Heart right ventricle (tissue), 16 donors: Measurements from ENCODE around the gene RPL10A. TPM values are rescaled to one million over a fixed set of nuclear protein-coding genes. Genes with fewer than 3 reads are reported as not detected.
"Not testable (repeated sequence)": the region's sequence is repeated elsewhere in the genome, so short reads cannot be mapped to it uniquely, and the experiment has no call there.

ENCODE experiments used
- ATAC-seq, 8 donors: fragments of 200-7000 bp; cut with Tn5 transposase; one replicate each; pipeline ENCODE4 v1.9.1; 2020; ENCODE audit warnings: mild to moderate bottlenecking in 8 of 8, moderate library complexity in 8 of 8, moderate number of reproducible peaks in 1 of 8
- DNase-seq, 2 donors: peaks; one replicate each; pipeline ENCODE4 v3.0.0-alpha.2; 2020
- H3K27ac ChIP-seq, 10 donors: fragments of 200-600 bp; sonication (generic) in 2 of 10; one replicate each; pipeline versions ENCODE4 v1.5.0 to v1.8.0; 2020 to 2022; ENCODE audit warnings: mild to moderate bottlenecking in 3 of 10
- H3K27me3 ChIP-seq, 7 donors: fragments of 200-600 bp; one replicate each; pipeline ENCODE4 v1.8.0; 2021 to 2022; ENCODE audit warnings: mild to moderate bottlenecking in 2 of 7
- H3K36me3 ChIP-seq, 9 donors: fragments of 200-600 bp; sonication (generic) in 1 of 9; one replicate each; pipeline versions ENCODE4 v1.5.0 to v1.8.0; 2020 to 2022; ENCODE audit warnings: mild to moderate bottlenecking in 2 of 9
- H3K4me1 ChIP-seq, 9 donors: fragments of 200-600 bp; sonication (generic) in 1 of 9; one replicate each; pipeline versions ENCODE4 v1.5.0 to v1.8.0; 2020 to 2022; ENCODE audit warnings: mild to moderate bottlenecking in 4 of 9
- H3K4me3 ChIP-seq, 10 donors: fragments of 200-600 bp; sonication (generic) in 2 of 10; one replicate each; pipeline versions ENCODE4 v1.5.0 to v1.8.0; 2020 to 2022; ENCODE audit warnings: mild to moderate bottlenecking in 7 of 10, moderate library complexity in 2 of 10
- H3K9me3 ChIP-seq, 11 donors: fragments of 200-600 bp in 10 of 11; sonication (generic) in 2 of 11; one replicate each; pipeline versions ENCODE4 v1.5.0 to v1.8.0; 2013 to 2022; ENCODE audit warnings: mild to moderate bottlenecking in 2 of 11, control low read depth in 1 of 11, moderate library complexity in 1 of 11
- CTCF ChIP-seq, 9 donors: fragments of 200-600 bp; sonication (generic) in 2 of 9; IDR thresholded peaks; one replicate each; pipeline versions ENCODE4 v1.5.0 to v1.8.0; 2021 to 2022; ENCODE audit warnings: antibody characterized with exemption in 9 of 9, mild to moderate bottlenecking in 5 of 9, moderate library complexity in 1 of 9
- WGBS, 2 donors: extraction: QIAGEN DNeasy Blood & Tissue Kit; methylation state at CpG; one replicate each; pipeline ENCODE4 v1.1.7; 2013; ENCODE audit warnings: inconsistent platforms in 1 of 2; 5-methylcytosine and 5-hydroxymethylcytosine counted together
- intact Hi-C, 10 donors: fragments of 100-400 bp; cut with DNase I; formaldehyde crosslinking; loops; one replicate each; pipeline versions ENCODE4 v1.11.1 to v1.14.2; 2022
- polyA plus RNA-seq, 2 donors: library from polyadenylated mRNA; stranded (reverse); fragments of 200-250 nt; gene quantifications; one replicate each; pipeline ENCODE4 v1.2.3, GENCODE V29; 2013
- total RNA-seq, 10 donors: library from RNA; stranded (reverse); fragmentation: NEBNext Ultra II Directional in 3 of 10; extraction: Animal tissue kit (Norgen Biotek cat#: 25700) in 3 of 10; gene quantifications; one replicate each; pipeline versions ENCODE4 v1.2.1 to v1.2.4, GENCODE V29; 2021 to 2023
- donor health status: Arrhythmogenic right ventricular cardiomyopathy.
- donor health status: ischemic (EF 13 %, LVEDD 7.1; RV severe dilation, severe dysfunction).
- donor health status: healthy with polysubstance abuse.
- donor health status: DM: no; HTN: yes; CAD: no.
- donor health status: DM: no; HTN: no; CAD: no.
- donor health status: ischemic (EF 25% LVEDD 6.9; RV normal size, moderate dysfunction).
- donor health status: ischemic (EF 25% LVEDD 5.7; RV mildly dilated, moderate dysfunction).
- donor health status: healthy.
- donor health status: DM: yes; HTN: yes; CAD: no.
- donor health status: Ischemic cardiomyopathy.
- donor health status: ischemic (EF 35%, LVEDD 5.7; RV mildly dilated, moderate dysfunction).
- donor health status: nonischemic (EF 11% LVEDD 7.7; RV severe dilation, severe dysfunction).
- donor health status: DM: yes; HTN: yes; CAD: no.
- donor health status: PGD.
- donor health status: ischemic (EF 29% LVEDD 5.4; RV normal size, mild dysfunction).
- donor health status: nonischemic (EF 23%, LVEDD 6.1; RV moderate dilation, normal function).

RPL10A gene
- total and polyA plus RNA-seq, 12 donors: 231 to 1,620 (median 529) TPM

GRCh38 chr6:35511562-35511941, 43.4 kb downstream of the RPL10A start:
- DNase-seq (no peak), ATAC-seq (peak in 2 of 8 donors; percentile 22 to 28)
- peaks cover 0 to 10% (median 4%) of the 10 kb centered on the region in 9 donors for H3K4me1 ChIP-seq
- peak overlapping the region in 4 of 10 donors; percentile 22 to 32 (median 28) for H3K4me3 ChIP-seq
- intact Hi-C loops: no loop called here
- WGBS, 2 donors: 18 to 22% methylated on average over 31 to 32 of the region's 32 CpGs
- TF ChIP-seq CTCF (IDR thresholded peaks at IDR 0.05): no peak
- H3K27me3 ChIP-seq: peaks cover 0 to 63% (median 46%) of the 10 kb centered on the region in 7 donors
- no peak overlapping the region for H3K27ac ChIP-seq
- H3K36me3 ChIP-seq: no peaks in the 10 kb centered on the region
- no peaks in the 10 kb centered on the region for H3K9me3 ChIP-seq

- Histone ChIP-seq H3K27me3 (peaks cover 0 to 59% (median 45%) of the 10 kb centered on the region in 7 donors), H3K4me1 (peaks cover 0 to 10% (median 4%) of the 10 kb centered on the region in 9 donors), H3K27ac (no peak overlapping the region), H3K36me3 (no peaks in the 10 kb centered on the region), H3K9me3 (no peaks in the 10 kb centered on the region), H3K4me3 (peak overlapping the region in 3 of 10 donors; percentile 22 to 32 (median 25))
- ATAC-seq (peak in 1 of 8 donors; percentile 13), DNase-seq (no peak)
- intact Hi-C loops: no loop called here
- no peak for TF ChIP-seq CTCF (IDR thresholded peaks at IDR 0.05)
- WGBS, 2 donors: 7 to 8% methylated on average over 11 to 26 of the region's 26 CpGs
Observed at GRCh38 chr6:35512006-35512405, 43.8 kb downstream of the RPL10A start.

- peak within 1 kb of the TSS in 4 of 10 donors; percentile 22 to 32 (median 28) for H3K4me3 ChIP-seq
- WGBS, 2 donors: 84 to 87% methylated on average over 10 of the region's 10 CpGs
Observed at GRCh38 chr6:35512740-35513139, 44.5 kb downstream of the RPL10A start, which contains the start of gene TULP1. Gene TULP1 (minus strand): TSS chr6:35512896. CDS start chr6:35512858, 38 bp downstream.

GRCh38 chr6:35514587-35514986, 46.4 kb downstream of the RPL10A start:
- Histone ChIP-seq H3K9me3 (no peaks in the 10 kb centered on the region), H3K27me3 (peaks cover 0 to 36% (median 31%) of the 10 kb centered on the region in 7 donors), H3K4me1 (peaks cover 0 to 10% (median 4%) of the 10 kb centered on the region in 9 donors), H3K4me3 (no peak overlapping the region), H3K27ac (no peak overlapping the region), H3K36me3 (no peaks in the 10 kb centered on the region)
- TF ChIP-seq CTCF (IDR thresholded peaks at IDR 0.05): no peak
- DNase-seq (no peak), ATAC-seq (no peak)
- WGBS, 2 donors: 82 to 84% methylated on average over 4 of the region's 4 CpGs
- intact Hi-C loops: no loop called here

More at GRCh38 chr6:35512740-35513139, 44.5 kb downstream of the RPL10A start, which contains the start of gene TULP1:
- H3K27me3 ChIP-seq: peaks cover 0 to 52% (median 42%) of the 10 kb centered on the region in 7 donors
- no peak within 1 kb of the TSS for H3K27ac ChIP-seq
- TF ChIP-seq CTCF (IDR thresholded peaks at IDR 0.05): no peak
- ATAC-seq (no peak), DNase-seq (no peak)
- H3K9me3 ChIP-seq: no peaks in the 10 kb centered on the region
- intact Hi-C loops: no loop called here
- H3K36me3 ChIP-seq: no peaks in the 10 kb centered on the region
- H3K4me1 ChIP-seq: peaks cover 0 to 10% (median 4%) of the 10 kb centered on the region in 9 donors

GRCh38 chr6:35515939-35516338, 47.7 kb downstream of the RPL10A start:
- H3K4me1 ChIP-seq: peaks cover 0 to 10% (median 4%) of the 10 kb centered on the region in 9 donors
- DNase-seq, H3K27ac ChIP-seq, ATAC-seq, H3K9me3 ChIP-seq, intact Hi-C loops, H3K36me3 ChIP-seq, H3K4me3 ChIP-seq: not testable (repeated sequence)
- 83% methylated on average over 6 of the region's 6 CpGs for WGBS, 2 donors
- peaks cover 0 to 22% (median 19%) of the 10 kb centered on the region in 7 donors for H3K27me3 ChIP-seq
